A549 (cell line): ENCODE data around the gene TMTC2. TPM values are rescaled to one million over a fixed set of nuclear protein-coding genes. Genes with fewer than 3 reads are reported as not detected.

Experiments
- ATAC-seq, 2 experiments: fragments of 200-7000 bp in 1 of 2; fragments of >200 bp in 1 of 2; cut with Nextera tagmentation in 1 of 2; cut with Tn5 transposase in 1 of 2; 3 replicates each; pipeline versions ENCODE4 v1.8.0 to v1.9.1; 2018 to 2020; ENCODE audit warnings: mild to moderate bottlenecking in 1 of 2, moderate library complexity in 1 of 2
- CTCF ChIA-PET: fragments of 300-600 bp; sonication (Branson Sonifier 250); formaldehyde crosslinking; extraction: SDS; loops from one replicate; lab custom pipeline; 2021; ENCODE audit warnings: antibody characterized with exemption, inconsistent platforms; lab: Yijun Ruan, JAX
- POLR2A ChIA-PET: fragments of 350-600 bp; formaldehyde crosslinking; extraction: SDS; loops from one replicate; lab custom pipeline; 2021; ENCODE audit warnings: antibody characterized with exemption, inconsistent platforms; lab: Yijun Ruan, JAX
- DNase-seq, 2 experiments: peaks; one replicate each; pipeline versions ENCODE4 v3.0.0 to v3.0.0-alpha.2; 2011 to 2016; ENCODE audit warnings: low read depth in 1 of 2, low spot score in 1 of 2
- FAIRE-seq: peaks from 2 replicates; lab custom pipeline; 2011; peaks lifted over from hg19 to GRCh38; lab: Jason Lieb, UNC
- H3K27ac ChIP-seq, 2 experiments: fragments of >200 bp; sonication (Bioruptor Twin); formaldehyde crosslinking; 3 replicates each; pipeline ENCODE4 v1.5.1; 2016 to 2017
- H3K4me1 ChIP-seq: fragments of >200 bp; sonication (Bioruptor Twin); formaldehyde crosslinking; 3 replicates; pipeline ENCODE4 v1.6.1; 2016
- H3K4me2 ChIP-seq: fragments of >200 bp; sonication (Bioruptor Twin); formaldehyde crosslinking; 3 replicates; pipeline ENCODE4 v1.6.1; 2016
- H3K4me3 ChIP-seq: fragments of >200 bp; sonication (Bioruptor Twin); formaldehyde crosslinking; 3 replicates; pipeline ENCODE4 v1.5.1; 2016
- H3K9me3 ChIP-seq: fragments of >200 bp; sonication (Bioruptor Twin); formaldehyde crosslinking; 3 replicates; pipeline ENCODE4 v1.6.1; 2016
- BCL3 ChIP-seq: fragments of >200 bp; sonication (Bioruptor Twin); formaldehyde crosslinking; IDR thresholded peaks from 3 replicates; pipeline ENCODE4 v1.6.1; 2016
- BHLHE40 ChIP-seq: IDR thresholded peaks from 2 replicates; pipeline ENCODE4 v1.6.1; 2012; ENCODE audit warnings: low read depth, low read length, inconsistent platforms
- CBX2 ChIP-seq: fragments of 200-600 bp; sonication (generic); IDR thresholded peaks from 2 replicates; pipeline ENCODE4 v1.6.1; 2016; ENCODE audit warnings: low read depth, mild to moderate bottlenecking, borderline replicate concordance
- CBX8 ChIP-seq: fragments of 200-600 bp; sonication (generic); IDR thresholded peaks from 2 replicates; pipeline ENCODE4 v1.6.1; 2016
- CEBPB ChIP-seq, 2 experiments: fragments of >200 bp in 1 of 2; sonication (Bioruptor Twin) in 1 of 2; formaldehyde crosslinking in 1 of 2; IDR thresholded peaks; 2 replicates each; pipeline ENCODE4 v1.6.1; 2012 to 2016
- CTCF ChIP-seq: fragments of >200 bp; sonication (Bioruptor Twin); formaldehyde crosslinking; IDR thresholded peaks from 3 replicates; pipeline ENCODE4 v1.5.1; 2016
- EP300 ChIP-seq, 2 experiments: fragments of >200 bp; sonication (Bioruptor Twin); formaldehyde crosslinking; IDR thresholded peaks; 2 replicates in 1 of 2; 3 replicates in 1 of 2; pipeline ENCODE4 v1.6.1; 2016 to 2017
- FOSL2 ChIP-seq, 2 experiments: fragments of 450-650 bp in 1 of 2; fragments of >200 bp in 1 of 2; sonication (Bioruptor Twin) in 1 of 2; formaldehyde crosslinking; IDR thresholded peaks; 2 replicates each; pipeline versions ENCODE4 v1.5.0 to v1.6.1; 2016 to 2020; ENCODE audit warnings: mild to moderate bottlenecking in 1 of 2, moderate library complexity in 1 of 2
- HES2 ChIP-seq: fragments of >200 bp; sonication (Bioruptor Twin); formaldehyde crosslinking; IDR thresholded peaks from 2 replicates; pipeline ENCODE4 v1.6.1; 2016
- HOXB13 ChIP-seq: fragments of 250-450 bp; sonication (Bioruptor Pico); IDR thresholded peaks from 2 replicates; pipeline ENCODE4 v1.5.0; 2020; ENCODE audit warnings: low read depth, mild to moderate bottlenecking, moderate library complexity
- JUN ChIP-seq, 2 experiments: fragments of >200 bp; sonication (Bioruptor Twin); formaldehyde crosslinking; IDR thresholded peaks; 2 replicates in 1 of 2; 3 replicates in 1 of 2; pipeline ENCODE4 v1.6.1; 2016 to 2017
- JUNB ChIP-seq: fragments of >200 bp; sonication (Bioruptor Twin); formaldehyde crosslinking; IDR thresholded peaks from 2 replicates; pipeline ENCODE4 v1.6.1; 2016
- KDM1A ChIP-seq: fragments of 200-600 bp; sonication (generic); IDR thresholded peaks from 2 replicates; pipeline ENCODE4 v1.6.1; 2016; ENCODE audit warnings: low read depth, mild to moderate bottlenecking
- MAFK ChIP-seq: fragments of 450-650 bp; IDR thresholded peaks from 2 replicates; pipeline ENCODE4 v1.6.1; 2014; ENCODE audit not compliant: partially characterized antibody
- MAX ChIP-seq: IDR thresholded peaks from 2 replicates; pipeline ENCODE4 v1.6.1; 2012
- MYC ChIP-seq: IDR thresholded peaks from 2 replicates; pipeline ENCODE4 v1.6.1; 2012; ENCODE audit warnings: mild to moderate bottlenecking, inconsistent platforms, low read length, improper control_type of control experiment, borderline replicate concordance
- NR3C1 ChIP-seq: fragments of >200 bp; sonication (Bioruptor Twin); formaldehyde crosslinking; IDR thresholded peaks from 3 replicates; pipeline ENCODE4 v1.6.1; 2017
- PBX3 ChIP-seq: IDR thresholded peaks from 2 replicates; pipeline ENCODE4 v1.6.1; 2012
- RFX5 ChIP-seq: fragments of 450-650 bp; IDR thresholded peaks from 2 replicates; pipeline ENCODE4 v1.7.1; 2014; ENCODE audit warnings: antibody characterized with exemption, mild to moderate bottlenecking, moderate library complexity
- TP53 ChIP-seq: fragments of 250-450 bp; sonication (Bioruptor Pico); IDR thresholded peaks from 2 replicates; pipeline ENCODE4 v1.5.0; 2021; ENCODE audit warnings: mild to moderate bottlenecking, moderate library complexity
- USF2 ChIP-seq: fragments of 450-650 bp; IDR thresholded peaks from 2 replicates; pipeline ENCODE4 v1.6.1; 2014; ENCODE audit warnings: antibody characterized with exemption
- ZNF302 ChIP-seq: fragments of 250-450 bp; sonication (Bioruptor Pico); IDR thresholded peaks from 2 replicates; pipeline ENCODE4 v1.9.0; 2021; ENCODE audit warnings: inconsistent platforms, mild to moderate bottlenecking, moderate library complexity
- WGBS: methylation state at CpG from one replicate; pipeline ENCODE4 v1.1.6; 2017; ENCODE audit errors: missing lambda C conversion rate; 5-methylcytosine and 5-hydroxymethylcytosine counted together
- polyA plus RNA-seq, 4 experiments: library from polyadenylated mRNA; depleted of rRNA in 3 of 4; stranded (reverse); fragments of >200 nt; fragmentation: RNase III in 1 of 4; extraction: RNeasy Plus Mini Kit Qiagen cat#74134 plus additional on column Dnase treatment in 1 of 4; gene quantifications; 2 replicates in 3 of 4; 3 replicates in 1 of 4; pipeline ENCODE4 v1.2.3, GENCODE V29; 2011 to 2017

TMTC2 gene
- polyA plus RNA-seq, 2 of the 4 experiments (the other 2 are of a cell fraction) = 1.8 to 5.3 TPM

- 8% methylated on average over 3 of the region's 3 CpGs for WGBS
- POLR2A ChIA-PET = no interaction called here
- CTCF ChIA-PET = interaction anchor here (2.5 kb wide), 1 partner anchor 35 kb away, joined by 11 read pairs; the partner anchor contains the start of gene TMTC2
- ATAC-seq = peak; percentile 98 to 99
- H3K27ac ChIP-seq = peak overlapping the region; percentile 75 to 77
- no peak overlapping the region for H3K4me3 ChIP-seq
- peak; percentile 40 to 96 for DNase-seq
- no peak for TF ChIP-seq MYC
- TF ChIP-seq HES2 = no peak
- TF ChIP-seq PBX3 = peak; percentile 81
- no peak for TF ChIP-seq CTCF
- no peak for TF ChIP-seq MAFK
- TF ChIP-seq BCL3 = no peak
- no peak for TF ChIP-seq KDM1A
- no peak for TF ChIP-seq RFX5
- no peak for TF ChIP-seq TP53 (CRISPR knock-in tag)
- no peak for TF ChIP-seq NR3C1
- TF ChIP-seq HOXB13 (CRISPR knock-in tag) = no peak
- TF ChIP-seq CBX2 = no peak
- no peak for TF ChIP-seq USF2
- no peak for TF ChIP-seq BHLHE40
- TF ChIP-seq JUN (IDR thresholded peaks at IDR 0.05) = peak in 1 of 2 experiments; percentile 43; a peak in 2 of 5 replicates
- peak; percentile 69 for TF ChIP-seq FOSL2 (IDR thresholded peaks at IDR 0.05)
- TF ChIP-seq FOSL2 (CRISPR knock-in tag; IDR thresholded peaks at IDR 0.05) = peak; percentile 95
- no peak for TF ChIP-seq ZNF302 (CRISPR knock-in tag)
- peak; percentile 68 for TF ChIP-seq JUNB
- TF ChIP-seq CBX8 = no peak
- peak in 1 of 2 experiments; percentile 41; a peak in 1 of 5 replicates for TF ChIP-seq EP300 (IDR thresholded peaks at IDR 0.05)
- TF ChIP-seq MAX = peak; percentile 56
- peaks cover 24% of the 10 kb centered on the region for H3K4me1 ChIP-seq
- H3K4me2 ChIP-seq = peak overlapping the region; percentile 75
- no peaks in the 10 kb centered on the region for H3K9me3 ChIP-seq
- peak; percentile 77 for FAIRE-seq
Observed at GRCh38 chr12:82650627-82651337, 35.9 kb upstream of the TMTC2 start.

GRCh38 chr12:82651489-82651888 lies 35.2 kb upstream of the TMTC2 start:
- H3K27ac ChIP-seq = peak overlapping the region; percentile 68 to 77
- DNase-seq (peak; percentile 25 to 81), ATAC-seq (peak; percentile 77 to 80; a peak in 5 of 6 replicates), FAIRE-seq (no peak)
- TF ChIP-seq MAFK (no peak), CEBPB (IDR thresholded peaks at IDR 0.05) (peak in 1 of 2 experiments; percentile 19; a peak in 1 of 4 replicates), FOSL2 (IDR thresholded peaks at IDR 0.05) (no peak), FOSL2 (CRISPR knock-in tag; IDR thresholded peaks at IDR 0.05) (peak; percentile 51; the same call in 1 of the 2 replicates)
- peak overlapping the region; percentile 75 for H3K4me2 ChIP-seq
- ChIA-PET POLR2A (no interaction called here), CTCF (interaction anchor here (2.5 kb wide), 1 partner anchor 34 kb away, joined by 11 read pairs; the partner anchor contains the start of gene TMTC2)
- H3K4me1 ChIP-seq = peaks cover 24% of the 10 kb centered on the region
- WGBS = 22% methylated on average over 4 of the region's 4 CpGs
- H3K9me3 ChIP-seq = no peaks in the 10 kb centered on the region
- H3K4me3 ChIP-seq = no peak overlapping the region
